Glutamatergic neuron (in vitro differentiated cells): Measurements from ENCODE around the gene NOXA1. TPM values are rescaled to one million over a fixed set of nuclear protein-coding genes. Genes with fewer than 3 reads are reported as not detected.
"Not testable (repeated sequence)": the region's sequence is repeated elsewhere in the genome, so short reads cannot be mapped to it uniquely, and the experiment has no call there.

Experiments used
- DNase-seq: peaks from one replicate; pipeline ENCODE4 v3.0.0; 2022
- H3K27ac Mint-ChIP-seq: one replicate; pipeline ENCODE4 v1.8.0; 2020; ENCODE audit warnings: mild to moderate bottlenecking, mixed read lengths, inconsistent platforms; ENCODE audit not compliant: unreplicated experiment
- H3K27me3 Mint-ChIP-seq: one replicate; pipeline ENCODE4 v1.8.0; 2020; ENCODE audit warnings: mild to moderate bottlenecking, moderate library complexity, mixed read lengths, inconsistent platforms; ENCODE audit not compliant: unreplicated experiment
- H3K36me3 Mint-ChIP-seq: one replicate; pipeline ENCODE4 v1.8.0; 2020; ENCODE audit warnings: mild to moderate bottlenecking, mixed read lengths, inconsistent platforms; ENCODE audit not compliant: unreplicated experiment
- H3K4me1 Mint-ChIP-seq: one replicate; pipeline ENCODE4 v1.8.0; 2020; ENCODE audit warnings: mild to moderate bottlenecking, low read depth, mixed read lengths, inconsistent platforms; ENCODE audit not compliant: unreplicated experiment
- H3K4me3 Mint-ChIP-seq: one replicate; pipeline ENCODE4 v1.8.0; 2020; ENCODE audit warnings: mild to moderate bottlenecking, mixed read lengths, inconsistent platforms; ENCODE audit not compliant: unreplicated experiment
- H3K9me3 Mint-ChIP-seq: one replicate; pipeline ENCODE4 v1.8.0; 2020; ENCODE audit warnings: mild to moderate bottlenecking, moderate library complexity, mixed read lengths, inconsistent platforms; ENCODE audit not compliant: unreplicated experiment
- total RNA-seq: library from RNA; stranded (reverse); fragmentation: NEBNext Ultra II Directional; extraction: Animal tissue kit (Norgen Biotek cat#: 25700); gene quantifications from one replicate; pipeline ENCODE4 v1.2.1, GENCODE V29; 2021; ENCODE audit not compliant: unreplicated experiment
- TF ChIP-seq, protein P1 (sequence below): fragments of 200-600 bp; sonication (generic); IDR thresholded peaks from one replicate; pipeline ENCODE4 v1.5.0; 2021; ENCODE audit not compliant: partially characterized antibody, unreplicated experiment

NOXA1 gene
- total RNA-seq, 1 donor from 2014 or later = 2.6 TPM

DNA sequence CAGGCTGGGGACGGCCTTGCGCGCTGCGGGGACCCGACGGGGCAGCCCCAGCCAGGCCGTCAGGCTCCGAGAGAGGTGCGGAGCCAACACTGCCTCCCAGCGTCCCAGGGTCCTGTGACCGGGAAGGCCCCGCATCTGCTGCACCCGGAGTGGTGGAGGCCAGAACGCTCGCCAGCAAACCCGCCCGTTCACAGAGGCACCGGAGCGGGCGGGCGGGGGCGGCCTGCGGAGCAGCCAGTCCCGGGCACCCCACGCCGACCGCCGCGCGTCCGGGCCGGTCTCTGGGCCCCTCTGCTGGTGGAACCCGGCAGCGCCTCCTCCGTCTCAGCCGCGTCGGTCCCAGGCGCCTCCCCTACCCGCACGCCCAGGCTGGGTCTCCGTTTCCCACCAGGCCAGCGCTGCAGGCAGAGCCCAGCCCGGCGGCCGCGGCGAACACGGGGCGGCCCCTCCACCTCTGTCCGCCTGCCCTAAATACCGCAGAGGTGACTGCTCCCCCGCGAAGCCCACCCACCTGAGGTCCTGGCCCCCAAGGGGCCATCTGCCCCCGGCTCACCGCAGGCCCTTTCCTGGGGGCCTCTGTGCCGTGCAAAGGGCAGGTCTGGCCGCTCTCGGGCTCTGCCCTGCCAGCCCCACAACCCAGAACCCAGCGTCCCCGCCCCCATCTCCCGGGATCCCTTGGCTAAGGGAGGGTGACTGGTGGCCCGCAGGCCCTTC, 16.2 kb upstream of the NOXA1 start:
- TF ChIP-seq, protein P1, sequence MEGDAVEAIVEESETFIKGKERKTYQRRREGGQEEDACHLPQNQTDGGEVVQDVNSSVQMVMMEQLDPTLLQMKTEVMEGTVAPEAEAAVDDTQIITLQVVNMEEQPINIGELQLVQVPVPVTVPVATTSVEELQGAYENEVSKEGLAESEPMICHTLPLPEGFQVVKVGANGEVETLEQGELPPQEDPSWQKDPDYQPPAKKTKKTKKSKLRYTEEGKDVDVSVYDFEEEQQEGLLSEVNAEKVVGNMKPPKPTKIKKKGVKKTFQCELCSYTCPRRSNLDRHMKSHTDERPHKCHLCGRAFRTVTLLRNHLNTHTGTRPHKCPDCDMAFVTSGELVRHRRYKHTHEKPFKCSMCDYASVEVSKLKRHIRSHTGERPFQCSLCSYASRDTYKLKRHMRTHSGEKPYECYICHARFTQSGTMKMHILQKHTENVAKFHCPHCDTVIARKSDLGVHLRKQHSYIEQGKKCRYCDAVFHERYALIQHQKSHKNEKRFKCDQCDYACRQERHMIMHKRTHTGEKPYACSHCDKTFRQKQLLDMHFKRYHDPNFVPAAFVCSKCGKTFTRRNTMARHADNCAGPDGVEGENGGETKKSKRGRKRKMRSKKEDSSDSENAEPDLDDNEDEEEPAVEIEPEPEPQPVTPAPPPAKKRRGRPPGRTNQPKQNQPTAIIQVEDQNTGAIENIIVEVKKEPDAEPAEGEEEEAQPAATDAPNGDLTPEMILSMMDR = peak; percentile 87
- peaks cover 8% of the 10 kb centered on the region for H3K36me3 Mint-ChIP-seq
- H3K9me3 Mint-ChIP-seq = peaks cover 11% of the 10 kb centered on the region
- H3K4me1 Mint-ChIP-seq = no peaks in the 10 kb centered on the region
- no peak overlapping the region for H3K27ac Mint-ChIP-seq
- H3K27me3 Mint-ChIP-seq = peaks cover 4% of the 10 kb centered on the region
- peak; percentile 90 for DNase-seq
- H3K4me3 Mint-ChIP-seq = no peak overlapping the region

DNA sequence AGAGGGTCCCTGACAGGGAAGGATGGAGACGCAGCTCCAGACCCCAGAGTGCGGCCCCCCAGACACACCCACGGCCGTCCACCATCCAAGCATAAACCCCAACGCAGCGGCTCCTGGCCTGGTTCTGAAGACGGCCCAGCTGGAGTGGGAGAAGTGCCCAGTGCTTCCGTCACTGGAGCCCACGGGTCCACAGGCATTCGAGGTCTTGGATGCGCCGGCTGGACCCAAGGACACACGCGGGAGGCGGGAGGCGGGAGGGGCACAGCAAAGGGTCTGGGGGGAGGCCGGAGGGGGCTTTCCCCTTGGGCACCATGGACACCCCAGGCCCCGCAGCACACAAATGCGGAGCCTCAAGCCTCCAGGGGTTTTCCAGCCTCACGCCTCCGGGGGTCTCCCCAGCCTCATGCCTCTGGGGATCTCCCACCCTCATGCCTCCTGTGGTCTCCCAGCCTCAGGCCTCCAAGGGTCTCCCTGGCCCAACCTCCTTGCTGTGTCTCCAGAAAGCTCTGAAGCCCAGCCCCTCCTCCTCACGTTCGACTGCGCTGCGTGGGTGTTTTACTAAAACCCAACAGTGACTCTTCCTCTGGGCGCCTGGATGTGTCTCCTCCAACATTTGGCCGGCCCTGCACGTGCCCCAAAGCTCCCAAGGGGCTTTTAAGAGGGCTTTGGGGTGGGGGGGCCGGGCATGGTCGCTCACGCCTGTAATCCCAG, 15.4 kb upstream of the NOXA1 start:
- Mint-ChIP-seq H3K27ac (no peak overlapping the region), H3K4me3 (peak overlapping the region; percentile 25), H3K36me3 (peaks cover under 1% of the 10 kb centered on the region), H3K27me3 (peaks cover 4% of the 10 kb centered on the region), H3K4me1 (no peaks in the 10 kb centered on the region), H3K9me3 (peaks cover 4% of the 10 kb centered on the region)
- DNase-seq = no peak
- TF ChIP-seq, protein P1 = no peak

DNA sequence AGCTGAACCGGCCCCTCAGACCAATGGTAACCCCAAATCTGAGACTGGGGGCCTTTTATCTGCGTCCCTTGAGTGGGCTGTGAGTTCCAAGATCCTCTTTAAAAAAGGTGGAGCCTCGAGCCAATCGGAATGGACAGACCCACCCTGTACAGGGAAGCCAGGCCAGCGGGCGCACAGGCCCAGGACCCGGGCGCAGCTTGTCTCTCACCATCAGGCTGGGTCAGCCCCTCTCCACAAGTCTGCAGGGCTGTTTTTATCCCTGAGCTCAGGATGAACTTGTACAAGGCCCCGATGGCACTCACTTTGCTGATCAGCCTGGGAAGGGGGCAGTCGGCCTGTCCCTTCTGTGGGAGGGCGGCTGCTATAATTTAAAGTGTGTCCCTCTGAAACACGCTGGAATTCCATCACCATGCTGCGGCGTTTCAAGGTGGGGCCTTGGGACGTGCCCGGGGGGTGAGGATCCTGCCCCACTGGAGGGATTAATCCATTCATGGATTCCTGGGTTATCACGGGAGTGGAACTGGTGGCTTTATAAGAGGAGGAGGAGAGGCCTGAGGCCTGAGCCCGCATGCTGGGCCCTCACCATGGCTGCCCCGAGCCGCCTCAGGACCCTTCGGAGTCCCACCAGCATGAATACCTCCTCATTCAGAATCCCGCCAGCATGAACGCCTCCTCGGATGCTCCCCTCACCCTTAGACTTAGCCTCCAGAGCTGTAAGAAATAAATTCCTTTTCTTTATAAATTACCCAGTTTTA, 14.4 kb upstream of the NOXA1 start:
- no peak overlapping the region for H3K4me3 Mint-ChIP-seq
- no peak overlapping the region for H3K27ac Mint-ChIP-seq
- peaks cover 4% of the 10 kb centered on the region for H3K27me3 Mint-ChIP-seq
- TF ChIP-seq, protein P1 = no peak
- H3K4me1 Mint-ChIP-seq = no peaks in the 10 kb centered on the region
- H3K9me3 Mint-ChIP-seq = peaks cover 3% of the 10 kb centered on the region
- H3K36me3 Mint-ChIP-seq = no peaks in the 10 kb centered on the region
- no peak for DNase-seq

DNA sequence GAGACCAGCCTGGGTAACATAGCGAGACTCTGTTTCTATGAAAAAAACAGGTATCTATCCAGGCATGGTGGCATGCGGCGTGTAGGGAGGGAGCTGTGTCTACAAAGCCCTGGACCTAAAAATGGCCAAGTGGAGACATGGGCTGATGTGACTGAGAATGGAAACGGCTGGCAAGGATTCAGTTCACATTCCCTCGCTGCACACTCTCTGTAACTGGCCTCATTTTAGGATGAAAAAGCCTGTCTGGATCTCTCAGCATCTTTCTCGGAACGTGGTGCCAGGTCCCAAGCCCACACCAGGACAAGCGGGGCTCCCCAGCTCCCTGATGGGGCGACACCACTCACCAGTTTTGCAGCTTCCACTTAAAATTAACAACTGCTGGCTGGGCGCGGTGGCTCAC, 13.7 kb upstream of the NOXA1 start:
- TF ChIP-seq, protein P1 = no peak
- Mint-ChIP-seq H3K36me3 (no peaks in the 10 kb centered on the region), H3K27me3 (peaks cover 2% of the 10 kb centered on the region), H3K27ac (no peak overlapping the region), H3K4me1 (peaks cover 4% of the 10 kb centered on the region), H3K4me3 (no peak overlapping the region), H3K9me3 (peaks cover under 1% of the 10 kb centered on the region)
- no peak for DNase-seq

DNA sequence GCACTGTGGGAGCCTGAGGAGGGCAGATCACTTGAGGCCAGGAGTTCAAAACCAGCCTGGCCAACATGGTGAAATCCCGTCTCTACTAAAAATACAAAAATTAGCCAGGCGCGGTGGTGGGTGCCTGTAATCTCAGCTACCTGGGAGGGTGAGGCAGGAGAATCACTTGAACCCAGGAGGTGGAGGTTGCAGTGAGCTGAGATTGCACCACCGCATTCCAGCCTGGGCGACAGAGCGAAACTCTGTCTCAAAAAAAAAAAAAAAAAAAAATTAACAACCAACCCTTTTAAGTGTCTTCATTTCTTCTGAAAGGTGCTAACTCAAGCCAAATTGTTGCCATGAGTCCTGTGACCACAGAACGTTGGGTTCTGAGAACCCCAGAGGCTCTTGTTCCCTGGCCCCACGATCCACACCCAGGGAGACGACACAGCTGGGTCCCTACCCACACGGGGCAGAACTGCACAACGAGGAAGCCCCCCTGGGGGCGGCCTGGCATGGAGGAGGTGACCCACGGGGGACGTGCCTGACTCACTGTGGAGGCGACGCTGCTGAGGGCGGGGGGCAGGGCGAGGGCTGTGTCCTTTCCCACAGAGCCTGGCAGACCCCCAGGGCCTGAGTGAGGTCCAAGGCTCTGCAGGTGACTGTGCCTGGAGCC, 12.8 kb upstream of the NOXA1 start:
- H3K27ac Mint-ChIP-seq, H3K36me3 Mint-ChIP-seq, H3K9me3 Mint-ChIP-seq, H3K4me3 Mint-ChIP-seq, DNase-seq, H3K27me3 Mint-ChIP-seq, H3K4me1 Mint-ChIP-seq: not testable (repeated sequence)
